ENCODE measurements around the gene DLGAP4. TPM values are rescaled to one million over a fixed set of nuclear protein-coding genes. Genes with fewer than 3 reads are reported as not detected.
A peak's percentile ranks its signal among the peaks of the same experiment; 100 is the strongest.

DLGAP4 gene
- total and polyA plus RNA-seq, 2 of the 13 experiments (the other 11 are each of a cell fraction or from before 2014, with no cell fraction given), result 15.2 to 26.7 TPM

DNA sequence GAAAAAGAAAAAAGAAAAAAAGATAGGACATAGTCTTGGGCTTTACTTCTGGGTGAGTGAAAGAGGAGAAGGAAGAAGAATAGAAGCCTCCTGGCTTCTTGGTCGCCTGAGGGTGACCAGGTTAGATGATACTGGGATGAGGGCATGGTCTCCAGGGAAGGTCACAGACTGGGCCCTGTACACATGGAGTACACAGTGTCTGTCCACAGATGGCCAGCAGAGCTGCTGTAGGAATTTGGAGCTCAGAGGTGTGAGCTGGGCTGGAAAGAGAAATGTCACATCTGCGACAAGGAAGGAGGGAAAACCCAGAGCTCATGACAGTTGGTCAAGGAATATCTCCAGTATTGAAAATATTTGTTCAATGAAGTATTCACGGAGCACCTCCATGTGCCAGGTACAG, 56.1 kb downstream of the DLGAP4 start:
- H3K4me3 ChIP-seq (replicated peaks in 1 of 3; ENCODE audit: insufficient read depth in 1 of 3, low read depth in 2 of 3, low read length in 3 of 3), result no peak overlapping the region
- in situ Hi-C loops (cut with HindIII; ENCODE audit: extremely low pct_ligation_motif_present, low pct_unique_long_range_greater_than_20kb), result no loop called here
- H3K27ac ChIP-seq (ENCODE audit: extremely low read length, insufficient read depth, low read length), result no peak overlapping the region
- H4K20me1 ChIP-seq (ENCODE audit: insufficient read depth, low read length), result no peaks in the 10 kb centered on the region; the same call in 1 of the 2 replicates
- peaks cover 2 to 20% of the 10 kb centered on the region in 2 experiments; a peak in 3 of 5 replicates for H3K27me3 ChIP-seq (ENCODE audit: control insufficient read depth in 1 of 2, insufficient read depth in 2 of 2, low read length in 2 of 2)
- no peak for DNase-seq (ENCODE audit: low spot score)
- no peak overlapping the region for H3K9ac ChIP-seq (ENCODE audit: insufficient read depth, low read depth, low read length)
- peak; percentile 52; the same call in 2 of the 3 replicates for ATAC-seq
- WGBS (ENCODE audit: low lambda C conversion rate), result 17% methylated on average over 3 of the region's 3 CpGs
- FAIRE-seq, result no peak
- H3K36me3 ChIP-seq (replicated peaks in 1 of 2; ENCODE audit: control insufficient read depth in 1 of 2, insufficient read depth in 2 of 2, low read length in 2 of 2), result no peaks in the 10 kb centered on the region
- no peak overlapping the region for H3K4me2 ChIP-seq (ENCODE audit: low read depth, low read length)
- no TSS peak for BruUV-seq (replicated peaks)
- no peaks in the 10 kb centered on the region for H3K9me3 ChIP-seq (ENCODE audit: low read length)
- CTCF ChIA-PET (ENCODE audit: low intra/inter-chr PET ratio, low total read pairs), result no interaction called here
- peaks cover 10% of the 10 kb centered on the region for H3K4me1 ChIP-seq (ENCODE audit: insufficient read depth, low read length)
- intact Hi-C loops (cut with micrococcal nuclease; ENCODE audit: unreplicated experiment), result no loop called here
- no peak overlapping the region for H2AFZ ChIP-seq (ENCODE audit: low read length)
- POLR2A ChIA-PET, result no interaction called here
- TF ChIP-seq TARDBP (CRISPR knock-in tag; IDR thresholded peaks at IDR 0.05), result no peak
- TF ChIP-seq TOE1 (CRISPR knock-in tag; IDR thresholded peaks at IDR 0.05), result no peak
- no peak for TF ChIP-seq IKZF1 (IDR thresholded peaks at IDR 0.05)
- no peak for TF ChIP-seq RFX1 (IDR thresholded peaks at IDR 0.05)
- TF ChIP-seq ZNF672 (CRISPR knock-in tag; IDR thresholded peaks at IDR 0.05), result no peak
- no peak for TF ChIP-seq PRMT3 (CRISPR knock-in tag; IDR thresholded peaks at IDR 0.05; ENCODE audit: borderline replicate concordance, low read depth)
- TF ChIP-seq ZNF589 (CRISPR knock-in tag; conservative IDR thresholded peaks at IDR 0.05), result no peak
- TF ChIP-seq, protein P1, sequence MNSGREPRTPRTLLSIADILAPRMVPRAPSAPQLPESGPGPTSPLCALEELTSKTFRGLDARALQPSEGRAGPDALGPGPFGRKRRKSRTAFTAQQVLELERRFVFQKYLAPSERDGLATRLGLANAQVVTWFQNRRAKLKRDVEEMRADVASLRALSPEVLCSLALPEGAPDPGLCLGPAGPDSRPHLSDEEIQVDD (CRISPR knock-in tag; IDR thresholded peaks at IDR 0.05; ENCODE audit: borderline replicate concordance), result no peak
- TF ChIP-seq, protein P2, sequence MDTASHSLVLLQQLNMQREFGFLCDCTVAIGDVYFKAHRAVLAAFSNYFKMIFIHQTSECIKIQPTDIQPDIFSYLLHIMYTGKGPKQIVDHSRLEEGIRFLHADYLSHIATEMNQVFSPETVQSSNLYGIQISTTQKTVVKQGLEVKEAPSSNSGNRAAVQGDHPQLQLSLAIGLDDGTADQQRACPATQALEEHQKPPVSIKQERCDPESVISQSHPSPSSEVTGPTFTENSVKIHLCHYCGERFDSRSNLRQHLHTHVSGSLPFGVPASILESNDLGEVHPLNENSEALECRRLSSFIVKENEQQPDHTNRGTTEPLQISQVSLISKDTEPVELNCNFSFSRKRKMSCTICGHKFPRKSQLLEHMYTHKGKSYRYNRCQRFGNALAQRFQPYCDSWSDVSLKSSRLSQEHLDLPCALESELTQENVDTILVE (CRISPR knock-in tag; IDR thresholded peaks at IDR 0.05), result no peak
- TF ChIP-seq ZSCAN31 (CRISPR knock-in tag; IDR thresholded peaks at IDR 0.05; ENCODE audit: low read depth), result no peak
- TF ChIP-seq, protein P3, sequence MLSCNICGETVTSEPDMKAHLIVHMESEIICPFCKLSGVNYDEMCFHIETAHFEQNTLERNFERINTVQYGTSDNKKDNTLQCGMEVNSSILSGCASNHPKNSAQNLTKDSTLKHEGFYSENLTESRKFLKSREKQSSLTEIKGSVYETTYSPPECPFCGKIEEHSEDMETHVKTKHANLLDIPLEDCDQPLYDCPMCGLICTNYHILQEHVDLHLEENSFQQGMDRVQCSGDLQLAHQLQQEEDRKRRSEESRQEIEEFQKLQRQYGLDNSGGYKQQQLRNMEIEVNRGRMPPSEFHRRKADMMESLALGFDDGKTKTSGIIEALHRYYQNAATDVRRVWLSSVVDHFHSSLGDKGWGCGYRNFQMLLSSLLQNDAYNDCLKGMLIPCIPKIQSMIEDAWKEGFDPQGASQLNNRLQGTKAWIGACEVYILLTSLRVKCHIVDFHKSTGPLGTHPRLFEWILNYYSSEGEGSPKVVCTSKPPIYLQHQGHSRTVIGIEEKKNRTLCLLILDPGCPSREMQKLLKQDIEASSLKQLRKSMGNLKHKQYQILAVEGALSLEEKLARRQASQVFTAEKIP (CRISPR knock-in tag; IDR thresholded peaks at IDR 0.05; ENCODE audit: borderline replicate concordance), result no peak
- TF ChIP-seq ZKSCAN5 (CRISPR knock-in tag; IDR thresholded peaks at IDR 0.05), result no peak
- TF ChIP-seq, protein P4, sequence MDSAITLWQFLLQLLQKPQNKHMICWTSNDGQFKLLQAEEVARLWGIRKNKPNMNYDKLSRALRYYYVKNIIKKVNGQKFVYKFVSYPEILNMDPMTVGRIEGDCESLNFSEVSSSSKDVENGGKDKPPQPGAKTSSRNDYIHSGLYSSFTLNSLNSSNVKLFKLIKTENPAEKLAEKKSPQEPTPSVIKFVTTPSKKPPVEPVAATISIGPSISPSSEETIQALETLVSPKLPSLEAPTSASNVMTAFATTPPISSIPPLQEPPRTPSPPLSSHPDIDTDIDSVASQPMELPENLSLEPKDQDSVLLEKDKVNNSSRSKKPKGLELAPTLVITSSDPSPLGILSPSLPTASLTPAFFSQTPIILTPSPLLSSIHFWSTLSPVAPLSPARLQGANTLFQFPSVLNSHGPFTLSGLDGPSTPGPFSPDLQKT (CRISPR knock-in tag; IDR thresholded peaks at IDR 0.05; ENCODE audit: borderline replicate concordance), result no peak
- no peak for TF ChIP-seq HOXA9 (CRISPR knock-in tag; IDR thresholded peaks at IDR 0.05; ENCODE audit: borderline replicate concordance)
- TF ChIP-seq, protein P5, sequence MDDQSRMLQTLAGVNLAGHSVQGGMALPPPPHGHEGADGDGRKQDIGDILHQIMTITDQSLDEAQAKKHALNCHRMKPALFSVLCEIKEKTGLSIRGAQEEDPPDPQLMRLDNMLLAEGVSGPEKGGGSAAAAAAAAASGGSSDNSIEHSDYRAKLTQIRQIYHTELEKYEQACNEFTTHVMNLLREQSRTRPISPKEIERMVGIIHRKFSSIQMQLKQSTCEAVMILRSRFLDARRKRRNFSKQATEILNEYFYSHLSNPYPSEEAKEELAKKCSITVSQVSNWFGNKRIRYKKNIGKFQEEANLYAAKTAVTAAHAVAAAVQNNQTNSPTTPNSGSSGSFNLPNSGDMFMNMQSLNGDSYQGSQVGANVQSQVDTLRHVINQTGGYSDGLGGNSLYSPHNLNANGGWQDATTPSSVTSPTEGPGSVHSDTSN (CRISPR knock-in tag; IDR thresholded peaks at IDR 0.05; ENCODE audit: borderline replicate concordance), result no peak
- TF ChIP-seq, protein P6, sequence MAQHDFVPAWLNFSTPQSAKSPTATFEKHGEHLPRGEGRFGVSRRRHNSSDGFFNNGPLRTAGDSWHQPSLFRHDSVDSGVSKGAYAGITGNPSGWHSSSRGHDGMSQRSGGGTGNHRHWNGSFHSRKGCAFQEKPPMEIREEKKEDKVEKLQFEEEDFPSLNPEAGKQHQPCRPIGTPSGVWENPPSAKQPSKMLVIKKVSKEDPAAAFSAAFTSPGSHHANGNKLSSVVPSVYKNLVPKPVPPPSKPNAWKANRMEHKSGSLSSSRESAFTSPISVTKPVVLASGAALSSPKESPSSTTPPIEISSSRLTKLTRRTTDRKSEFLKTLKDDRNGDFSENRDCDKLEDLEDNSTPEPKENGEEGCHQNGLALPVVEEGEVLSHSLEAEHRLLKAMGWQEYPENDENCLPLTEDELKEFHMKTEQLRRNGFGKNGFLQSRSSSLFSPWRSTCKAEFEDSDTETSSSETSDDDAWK (CRISPR knock-in tag; IDR thresholded peaks at IDR 0.05), result no peak
- no peak for TF ChIP-seq ZNF205 (CRISPR knock-in tag; IDR thresholded peaks at IDR 0.05)
- H3K79me2 ChIP-seq (ENCODE audit: insufficient read depth, low read length), result no peaks in the 10 kb centered on the region

All from HepG2 (cell line).